HFFc6 (cell line): ENCODE measurements around the gene RAB2B. TPM values are rescaled to one million over a fixed set of nuclear protein-coding genes. Genes with fewer than 3 reads are reported as not detected.

Source experiments
- DNase-seq: peaks from one replicate; pipeline ENCODE4 v3.0.0-alpha.2; 2018
- H3K27ac Mint-ChIP-seq: 2 replicates; pipeline ENCODE4 v1.8.0; 2020; ENCODE audit warnings: mild to moderate bottlenecking, mixed read lengths
- H3K27me3 Mint-ChIP-seq: 2 replicates; pipeline ENCODE4 v1.8.0; 2021; ENCODE audit warnings: mild to moderate bottlenecking, moderate library complexity, mixed read lengths; ENCODE audit not compliant: insufficient read depth
- H3K36me3 Mint-ChIP-seq: 2 replicates; pipeline ENCODE4 v1.8.0; 2021; ENCODE audit warnings: low read depth, mixed read lengths
- H3K4me1 Mint-ChIP-seq: 2 replicates; pipeline ENCODE4 v1.8.0; 2020; ENCODE audit warnings: low read depth, mixed read lengths
- H3K4me3 Mint-ChIP-seq: 2 replicates; pipeline ENCODE4 v1.8.0; 2020; ENCODE audit warnings: mild to moderate bottlenecking, moderate library complexity, mixed read lengths
- H3K9me3 Mint-ChIP-seq: 2 replicates; pipeline ENCODE4 v1.8.0; 2020; ENCODE audit warnings: mild to moderate bottlenecking, mixed read lengths
- total RNA-seq, 6 experiments: library from RNA; stranded (reverse); fragmentation: NEBNext Ultra II Directional; extraction: Animal tissue kit (Norgen Biotek cat#: 25700); gene quantifications; 2 replicates in 1 of 6; 3 replicates in 5 of 6; pipeline ENCODE4 v1.2.3, GENCODE V29; 2021
- TF ChIP-seq, protein P1 (sequence below): fragments of 200-600 bp; sonication (generic); IDR thresholded peaks from 2 replicates; pipeline ENCODE4 v1.5.0; 2021; ENCODE audit warnings: antibody characterized with exemption, mild to moderate bottlenecking

The RAB2B gene
- total RNA-seq, 6 experiments from 2014 or later, result 20.2 to 22.9 (median 21.3) TPM

DNA sequence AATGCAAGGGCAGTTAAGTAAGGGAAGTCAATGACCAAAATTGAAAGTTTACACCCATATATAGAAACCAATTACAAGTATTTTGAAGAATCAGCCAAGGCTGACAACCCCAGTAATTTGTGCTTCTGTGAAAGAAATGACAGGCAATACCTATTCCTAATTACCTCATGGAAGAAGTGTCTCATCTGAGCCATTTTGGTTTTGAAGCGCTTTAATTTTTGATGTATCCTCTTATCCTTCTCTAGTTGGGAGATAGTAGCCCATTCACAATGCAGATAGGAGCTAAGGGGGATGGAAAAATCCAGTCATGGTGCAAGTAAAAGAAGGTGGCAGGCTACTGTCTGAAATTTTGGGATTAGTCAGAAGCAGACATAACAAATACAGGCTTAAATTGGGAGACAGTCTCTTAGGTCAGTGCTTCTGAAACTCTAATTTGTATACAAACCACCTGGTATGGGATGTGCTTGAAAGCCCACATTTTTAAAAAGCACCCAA is 62.6 kb downstream of the RAB2B start:
- peaks cover 31% of the 10 kb centered on the region for H3K36me3 Mint-ChIP-seq
- peaks cover 3% of the 10 kb centered on the region for H3K4me1 Mint-ChIP-seq
- H3K9me3 Mint-ChIP-seq, result no peaks in the 10 kb centered on the region
- DNase-seq, result no peak
- no peak overlapping the region for H3K4me3 Mint-ChIP-seq
- no peak overlapping the region for H3K27ac Mint-ChIP-seq
- TF ChIP-seq, protein P1, sequence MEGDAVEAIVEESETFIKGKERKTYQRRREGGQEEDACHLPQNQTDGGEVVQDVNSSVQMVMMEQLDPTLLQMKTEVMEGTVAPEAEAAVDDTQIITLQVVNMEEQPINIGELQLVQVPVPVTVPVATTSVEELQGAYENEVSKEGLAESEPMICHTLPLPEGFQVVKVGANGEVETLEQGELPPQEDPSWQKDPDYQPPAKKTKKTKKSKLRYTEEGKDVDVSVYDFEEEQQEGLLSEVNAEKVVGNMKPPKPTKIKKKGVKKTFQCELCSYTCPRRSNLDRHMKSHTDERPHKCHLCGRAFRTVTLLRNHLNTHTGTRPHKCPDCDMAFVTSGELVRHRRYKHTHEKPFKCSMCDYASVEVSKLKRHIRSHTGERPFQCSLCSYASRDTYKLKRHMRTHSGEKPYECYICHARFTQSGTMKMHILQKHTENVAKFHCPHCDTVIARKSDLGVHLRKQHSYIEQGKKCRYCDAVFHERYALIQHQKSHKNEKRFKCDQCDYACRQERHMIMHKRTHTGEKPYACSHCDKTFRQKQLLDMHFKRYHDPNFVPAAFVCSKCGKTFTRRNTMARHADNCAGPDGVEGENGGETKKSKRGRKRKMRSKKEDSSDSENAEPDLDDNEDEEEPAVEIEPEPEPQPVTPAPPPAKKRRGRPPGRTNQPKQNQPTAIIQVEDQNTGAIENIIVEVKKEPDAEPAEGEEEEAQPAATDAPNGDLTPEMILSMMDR, result no peak
- H3K27me3 Mint-ChIP-seq, result no peaks in the 10 kb centered on the region

Other genes starting within 250 kb of the RAB2B start
- gene HNRNPC, start 207.5 kb downstream of the RAB2B start, total RNA-seq, result 100 to 1,000 TPM; 528 to 684 (median 604) TPM
- not detected for gene RPGRIP1, start 196.9 kb downstream of the RAB2B start, total RNA-seq
- 10 to 100 TPM; 67.9 to 91.9 (median 86.2) TPM for gene SUPT16H, start 92.9 kb downstream of the RAB2B start, total RNA-seq
- 10 to 100 TPM; 63.5 to 78.6 (median 70.9) TPM for gene CHD8, start 20.8 kb downstream of the RAB2B start, total RNA-seq
- 10 to 100 TPM; 79.8 to 96.3 (median 88.5) TPM for gene TOX4, start 236 bp upstream of the RAB2B start, total RNA-seq
- gene METTL3, start 34.4 kb upstream of the RAB2B start, total RNA-seq, result 10 to 100 TPM; 28.8 to 37.5 (median 30.3) TPM
- gene SALL2, start 49.4 kb upstream of the RAB2B start, total RNA-seq, result 1 to 10 TPM in 3 of 6 experiments, under 1 TPM in 3; 0.51 to 2.0 (median 0.99) TPM
- not detected for gene OR10G3, start 103.1 kb upstream of the RAB2B start, total RNA-seq
- not detected for gene OR10G2, start 158.0 kb upstream of the RAB2B start, total RNA-seq
- gene OR4E2, start 176.9 kb upstream of the RAB2B start, total RNA-seq, result not detected
- not detected for gene OR4E1, start 196.9 kb upstream of the RAB2B start, total RNA-seq